Measurements from ENCODE around the gene PPARA.

Gene PPARA

GRCh38 chr22:46132830-46133587 lies 17.3 kb upstream of the PPARA start:
- in situ Hi-C loops (cut with HindIII; ENCODE audit: low sequenced_read_pairs), result no loop called here
- H3K4me3 ChIP-seq (ENCODE audit: low read depth, low read length), result no peak overlapping the region
- TF ChIP-seq CTCF (IDR thresholded peaks at IDR 0.05; ENCODE audit: low read depth, low read length), result no peak
- no peak for DNase-seq (ENCODE audit: low read depth, low spot score)

- TF ChIP-seq CTCF (IDR thresholded peaks at IDR 0.05; ENCODE audit: low read depth, low read length), result no peak
- in situ Hi-C loops (cut with HindIII; ENCODE audit: low sequenced_read_pairs), result no loop called here
Measured at GRCh38 chr22:46133588-46133855, 16.8 kb upstream of the PPARA start.

GRCh38 chr22:46134111-46134705 lies 16.1 kb upstream of the PPARA start:
- TF ChIP-seq CTCF (IDR thresholded peaks at IDR 0.05; ENCODE audit: low read depth, low read length), result no peak
- no peak for DNase-seq (ENCODE audit: low read depth, low spot score)
- in situ Hi-C loops (cut with HindIII; ENCODE audit: low sequenced_read_pairs), result no loop called here
- no peak overlapping the region for H3K4me3 ChIP-seq (ENCODE audit: low read depth, low read length)

More at GRCh38 chr22:46133588-46133855, 16.8 kb upstream of the PPARA start:
- DNase-seq (ENCODE audit: low read depth, low spot score), result no peak
- no peak overlapping the region for H3K4me3 ChIP-seq (ENCODE audit: low read depth, low read length)

- TF ChIP-seq CTCF (IDR thresholded peaks at IDR 0.05; ENCODE audit: low read depth, low read length), result no peak
- DNase-seq (ENCODE audit: low read depth, low spot score), result no peak
- no peak overlapping the region for H3K4me3 ChIP-seq (ENCODE audit: low read depth, low read length)
- in situ Hi-C loops (cut with HindIII; ENCODE audit: low sequenced_read_pairs), result no loop called here
Measured at GRCh38 chr22:46135611-46136485, 14.5 kb upstream of the PPARA start.

GRCh38 chr22:46136486-46137217 lies 13.7 kb upstream of the PPARA start:
- DNase-seq (ENCODE audit: low read depth, low spot score), result no peak
- TF ChIP-seq CTCF (IDR thresholded peaks at IDR 0.05; ENCODE audit: low read depth, low read length), result no peak
- H3K4me3 ChIP-seq (ENCODE audit: low read depth, low read length), result no peak overlapping the region
- in situ Hi-C loops (cut with HindIII; ENCODE audit: low sequenced_read_pairs), result no loop called here

- DNase-seq (ENCODE audit: low read depth, low spot score), result no peak
- TF ChIP-seq CTCF (IDR thresholded peaks at IDR 0.05; ENCODE audit: low read depth, low read length), result no peak
- no peak overlapping the region for H3K4me3 ChIP-seq (ENCODE audit: low read depth, low read length)
- in situ Hi-C loops (cut with HindIII; ENCODE audit: low sequenced_read_pairs), result no loop called here
Measured at GRCh38 chr22:46137218-46137766, 13.0 kb upstream of the PPARA start.

Measured in astrocyte of the spinal cord (primary cell).